MM.1S (cell line): ENCODE measurements around the gene PDGFA.

Experiments
- DNase-seq: peaks from one replicate; pipeline ENCODE4 v3.0.0-alpha.2; 2015
- H2AFZ ChIP-seq: fragments of 300-600 bp; sonication (generic); 2 replicates; pipeline ENCODE4 v1.6.0; 2016; ENCODE audit warnings: antibody characterized with exemption, low read length
- H3F3A ChIP-seq: fragments of 300-600 bp; sonication (generic); 2 replicates; pipeline ENCODE4 v1.6.1; 2016; ENCODE audit warnings: mild to moderate bottlenecking, antibody characterized with exemption, low read length, moderate library complexity, mixed read lengths; ENCODE audit not compliant: insufficient read depth
- H3K27ac ChIP-seq: fragments of 300-600 bp; sonication (generic); 2 replicates; pipeline ENCODE4 v1.5.1; 2016; ENCODE audit warnings: mild to moderate bottlenecking, low read length
- H3K27me3 ChIP-seq: fragments of 300-600 bp; sonication (generic); replicated peaks from 2 replicates; pipeline ENCODE4 v1.6.0; 2016; ENCODE audit warnings: low read length; ENCODE audit not compliant: insufficient read depth
- H3K36me3 ChIP-seq: fragments of 300-600 bp; sonication (generic); replicated peaks from 2 replicates; pipeline ENCODE4 v1.6.1; 2016; ENCODE audit warnings: mild to moderate bottlenecking, low read length, mixed read lengths; ENCODE audit not compliant: insufficient read depth
- H3K4me1 ChIP-seq: fragments of 300-600 bp; sonication (generic); 2 replicates; pipeline ENCODE4 v1.6.1; 2016; ENCODE audit warnings: low read length, mixed read lengths
- H3K4me2 ChIP-seq: fragments of 300-600 bp; sonication (generic); 2 replicates; pipeline ENCODE4 v1.6.0; 2016; ENCODE audit warnings: low read depth, low read length
- H3K4me3 ChIP-seq: fragments of 300-600 bp; sonication (generic); 2 replicates; pipeline ENCODE4 v1.5.1; 2016; ENCODE audit warnings: low read length, mixed read lengths
- H3K79me2 ChIP-seq: fragments of 300-600 bp; sonication (generic); 2 replicates; pipeline ENCODE4 v1.6.1; 2016; ENCODE audit warnings: mixed run types, low read length, mixed read lengths
- H3K9ac ChIP-seq: fragments of 300-600 bp; sonication (generic); 2 replicates; pipeline ENCODE4 v1.6.1; 2016; ENCODE audit warnings: low read length, mixed read lengths
- H3K9me2 ChIP-seq: fragments of 300-600 bp; sonication (generic); replicated peaks from 2 replicates; pipeline ENCODE4 v1.6.1; 2016; ENCODE audit warnings: mild to moderate bottlenecking, low read length, mixed read lengths; ENCODE audit not compliant: insufficient read depth
- H3K9me3 ChIP-seq: fragments of 300-600 bp; sonication (generic); replicated peaks from 2 replicates; pipeline ENCODE4 v1.6.1; 2016; ENCODE audit warnings: mild to moderate bottlenecking, low read length, mixed read lengths; ENCODE audit not compliant: insufficient read depth
- H4K20me1 ChIP-seq: fragments of 300-600 bp; sonication (generic); 2 replicates; pipeline ENCODE4 v1.6.1; 2016; ENCODE audit warnings: mild to moderate bottlenecking, low read length, moderate library complexity, mixed read lengths; ENCODE audit not compliant: insufficient read depth
- EZH2 ChIP-seq: fragments of 300-600 bp; sonication (generic); optimal IDR thresholded peaks from 2 replicates; pipeline ENCODE3; 2017; ENCODE audit warnings: low read depth, mild to moderate bottlenecking, antibody characterized with exemption, low read length, mixed read lengths
- EZH2phosphoT487 ChIP-seq: fragments of 300-600 bp; sonication (generic); IDR thresholded peaks from 2 replicates; pipeline ENCODE4 v1.6.1; 2018; ENCODE audit warnings: antibody characterized with exemption, low read length
- TF ChIP-seq, protein P1 (sequence below): fragments of 300-600 bp; sonication (generic); IDR thresholded peaks from 2 replicates; pipeline ENCODE4 v1.5.1; 2016; ENCODE audit warnings: antibody characterized with exemption, low read length, mixed read lengths

The PDGFA gene

DNA sequence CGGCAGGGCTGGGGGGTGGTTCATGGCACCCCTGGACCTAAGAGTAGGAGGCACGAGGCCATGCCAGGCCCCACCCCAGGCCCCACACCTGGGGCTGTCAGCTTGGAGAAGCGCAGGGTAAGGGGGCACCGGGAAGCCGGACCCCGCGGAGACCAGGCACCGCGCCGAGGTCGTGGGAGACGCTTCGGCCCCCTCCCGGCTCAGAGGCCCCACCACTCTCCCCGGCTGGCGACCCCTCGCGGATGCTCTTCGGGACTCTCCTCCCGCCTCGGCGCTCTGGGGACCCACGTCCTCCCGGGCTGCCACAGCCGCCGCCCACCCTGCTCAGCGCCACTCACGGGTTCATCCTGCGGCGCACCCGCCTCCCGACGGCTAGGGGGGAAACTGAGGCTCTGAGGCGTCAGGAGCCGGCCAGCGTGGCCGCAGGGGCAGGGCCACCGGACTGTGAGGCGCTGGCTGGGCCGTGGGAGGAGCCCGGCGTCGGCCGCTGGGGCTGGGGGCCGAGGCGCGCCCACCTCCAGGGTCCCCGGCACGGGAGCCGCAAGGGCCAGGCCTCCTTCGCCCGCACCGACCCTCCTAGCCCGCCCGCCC lies 25.9 kb downstream of the PDGFA start:
- no peak overlapping the region for H3K4me3 ChIP-seq
- no peaks in the 10 kb centered on the region for H3K36me3 ChIP-seq
- H3K4me1 ChIP-seq, result no peaks in the 10 kb centered on the region
- no peaks in the 10 kb centered on the region for H3K79me2 ChIP-seq
- no peaks in the 10 kb centered on the region for H4K20me1 ChIP-seq
- TF ChIP-seq EZH2phosphoT487, result no peak
- no peak for TF ChIP-seq EZH2
- TF ChIP-seq, protein P1, sequence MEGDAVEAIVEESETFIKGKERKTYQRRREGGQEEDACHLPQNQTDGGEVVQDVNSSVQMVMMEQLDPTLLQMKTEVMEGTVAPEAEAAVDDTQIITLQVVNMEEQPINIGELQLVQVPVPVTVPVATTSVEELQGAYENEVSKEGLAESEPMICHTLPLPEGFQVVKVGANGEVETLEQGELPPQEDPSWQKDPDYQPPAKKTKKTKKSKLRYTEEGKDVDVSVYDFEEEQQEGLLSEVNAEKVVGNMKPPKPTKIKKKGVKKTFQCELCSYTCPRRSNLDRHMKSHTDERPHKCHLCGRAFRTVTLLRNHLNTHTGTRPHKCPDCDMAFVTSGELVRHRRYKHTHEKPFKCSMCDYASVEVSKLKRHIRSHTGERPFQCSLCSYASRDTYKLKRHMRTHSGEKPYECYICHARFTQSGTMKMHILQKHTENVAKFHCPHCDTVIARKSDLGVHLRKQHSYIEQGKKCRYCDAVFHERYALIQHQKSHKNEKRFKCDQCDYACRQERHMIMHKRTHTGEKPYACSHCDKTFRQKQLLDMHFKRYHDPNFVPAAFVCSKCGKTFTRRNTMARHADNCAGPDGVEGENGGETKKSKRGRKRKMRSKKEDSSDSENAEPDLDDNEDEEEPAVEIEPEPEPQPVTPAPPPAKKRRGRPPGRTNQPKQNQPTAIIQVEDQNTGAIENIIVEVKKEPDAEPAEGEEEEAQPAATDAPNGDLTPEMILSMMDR, result no peak
- no peak overlapping the region for H3K9ac ChIP-seq
- H3K4me2 ChIP-seq, result no peak overlapping the region
- no peaks in the 10 kb centered on the region for H3K27me3 ChIP-seq
- no peaks in the 10 kb centered on the region for H3F3A ChIP-seq
- no peaks in the 10 kb centered on the region for H3K9me2 ChIP-seq
- H2AFZ ChIP-seq, result no peak overlapping the region
- no peak for DNase-seq
- H3K9me3 ChIP-seq, result no peaks in the 10 kb centered on the region
- no peak overlapping the region for H3K27ac ChIP-seq

DNA sequence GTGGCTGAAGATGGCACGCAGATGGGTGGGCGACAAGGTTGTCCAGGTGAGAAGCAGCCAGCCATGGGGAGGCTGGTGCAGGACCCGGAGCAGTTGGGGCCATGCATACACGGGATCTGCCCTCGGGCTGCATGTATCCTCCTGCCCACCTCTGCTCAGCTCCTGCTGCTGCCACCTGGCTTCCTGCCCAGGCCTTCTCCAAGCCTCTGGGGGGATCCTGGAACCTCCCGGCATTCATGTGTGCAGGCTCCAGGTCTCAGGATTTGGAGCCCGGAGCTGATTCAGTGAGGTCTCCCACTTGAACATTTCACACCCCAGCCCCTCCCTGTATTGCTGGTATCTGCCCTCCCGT lies 27.0 kb downstream of the PDGFA start:
- H3K79me2 ChIP-seq, result no peaks in the 10 kb centered on the region
- TF ChIP-seq EZH2phosphoT487, result no peak
- TF ChIP-seq, protein P1, result no peak
- no peak for TF ChIP-seq EZH2
- no peaks in the 10 kb centered on the region for H3F3A ChIP-seq
- no peak for DNase-seq
- H2AFZ ChIP-seq, result no peak overlapping the region
- H3K4me1 ChIP-seq, result no peaks in the 10 kb centered on the region
- no peak overlapping the region for H3K9ac ChIP-seq
- H3K9me3 ChIP-seq, result no peaks in the 10 kb centered on the region
- no peaks in the 10 kb centered on the region for H3K36me3 ChIP-seq
- no peaks in the 10 kb centered on the region for H3K9me2 ChIP-seq
- H4K20me1 ChIP-seq, result no peaks in the 10 kb centered on the region
- no peak overlapping the region for H3K4me3 ChIP-seq
- H3K27me3 ChIP-seq, result no peaks in the 10 kb centered on the region
- no peak overlapping the region for H3K4me2 ChIP-seq
- H3K27ac ChIP-seq, result no peak overlapping the region

DNA sequence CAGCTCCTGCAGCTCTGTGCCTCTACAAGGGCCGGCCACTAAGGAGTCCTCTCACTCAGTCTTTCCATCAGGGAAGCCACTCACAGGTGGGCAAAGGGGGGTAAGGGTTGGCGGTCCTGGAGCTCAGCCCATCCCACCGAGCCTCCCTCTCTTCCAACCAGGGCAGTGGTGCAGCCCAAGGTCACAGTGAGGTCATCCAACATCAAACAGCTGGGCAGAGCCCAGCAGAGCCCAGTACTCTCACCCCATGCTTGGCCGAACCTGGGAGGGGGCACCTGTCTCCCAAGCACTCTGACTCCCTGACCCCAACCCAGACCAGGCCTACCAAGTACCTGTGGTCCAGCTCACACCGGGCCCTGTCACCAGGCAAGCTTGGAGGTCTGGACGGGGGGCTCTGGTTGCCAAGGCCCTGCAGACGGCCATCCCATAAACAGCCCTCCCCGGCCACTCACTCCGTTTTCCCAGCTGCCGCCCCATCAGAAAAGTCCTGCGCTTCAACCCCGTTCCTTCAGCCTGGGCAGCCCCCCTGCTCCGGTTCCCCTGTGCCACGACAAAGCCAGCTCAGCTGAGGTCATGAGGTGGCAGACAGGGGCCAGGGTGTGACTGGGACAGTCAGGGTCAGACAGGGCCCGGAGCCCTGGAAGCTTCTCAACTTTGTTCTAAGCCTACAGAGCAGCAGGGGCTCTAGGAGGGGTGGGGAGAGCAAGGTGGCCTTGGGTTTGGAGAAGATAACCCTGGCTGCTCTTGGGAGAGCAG lies 27.5 kb downstream of the PDGFA start:
- Histone ChIP-seq H3K4me3 (no peak overlapping the region), H3K4me2 (no peak overlapping the region), H3F3A (no peaks in the 10 kb centered on the region), H3K79me2 (no peaks in the 10 kb centered on the region), H3K9me3 (no peaks in the 10 kb centered on the region), H2AFZ (no peak overlapping the region), H4K20me1 (no peaks in the 10 kb centered on the region), H3K36me3 (no peaks in the 10 kb centered on the region), H3K4me1 (no peaks in the 10 kb centered on the region), H3K9me2 (no peaks in the 10 kb centered on the region), H3K27me3 (no peaks in the 10 kb centered on the region), H3K27ac (no peak overlapping the region), H3K9ac (no peak overlapping the region)
- no peak for DNase-seq
- TF ChIP-seq, protein P1, result no peak
- TF ChIP-seq EZH2 (no peak), EZH2phosphoT487 (no peak)
